Dedifferentiated amniotic fluid mesenchymal stem cell (primary cell): ENCODE data around the gene MSX1.
"Not testable (repeated sequence)": the region's sequence is repeated elsewhere in the genome, so short reads cannot be mapped to it uniquely, and the experiment has no call there.

Experiments
- DNase-seq: peaks from one replicate; pipeline ENCODE4 v3.0.0-alpha.2; 2016; ENCODE audit errors: extremely low spot score

The MSX1 gene

DNA sequence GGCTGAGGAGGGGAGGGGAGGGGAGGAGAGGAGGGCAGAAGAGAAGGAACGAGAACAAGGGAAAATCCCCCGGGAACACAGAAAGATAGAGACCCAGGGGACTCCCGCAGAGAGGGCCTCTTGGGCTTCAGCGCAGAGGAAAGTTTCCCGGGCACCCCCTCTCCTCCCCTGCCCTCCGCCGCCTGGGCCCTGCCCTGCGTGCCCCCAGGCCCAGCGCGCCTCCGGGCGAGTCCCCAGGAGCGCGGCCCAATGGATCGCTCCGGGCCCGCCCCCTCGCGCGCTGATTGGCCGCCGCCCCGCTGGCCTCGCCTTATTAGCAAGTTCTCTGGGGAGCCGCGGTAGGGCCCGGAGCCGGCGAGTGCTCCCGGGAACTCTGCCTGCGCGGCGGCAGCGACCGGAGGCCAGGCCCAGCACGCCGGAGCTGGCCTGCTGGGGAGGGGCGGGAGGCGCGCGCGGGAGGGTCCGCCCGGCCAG lies at the start of gene MSX1:
TSS of gene MSX1 (plus strand) at position 341 of the 474 bp plus-strand sequence. CDS start 235 bp downstream, outside the sequence.
- peak; percentile 77 for DNase-seq

DNA sequence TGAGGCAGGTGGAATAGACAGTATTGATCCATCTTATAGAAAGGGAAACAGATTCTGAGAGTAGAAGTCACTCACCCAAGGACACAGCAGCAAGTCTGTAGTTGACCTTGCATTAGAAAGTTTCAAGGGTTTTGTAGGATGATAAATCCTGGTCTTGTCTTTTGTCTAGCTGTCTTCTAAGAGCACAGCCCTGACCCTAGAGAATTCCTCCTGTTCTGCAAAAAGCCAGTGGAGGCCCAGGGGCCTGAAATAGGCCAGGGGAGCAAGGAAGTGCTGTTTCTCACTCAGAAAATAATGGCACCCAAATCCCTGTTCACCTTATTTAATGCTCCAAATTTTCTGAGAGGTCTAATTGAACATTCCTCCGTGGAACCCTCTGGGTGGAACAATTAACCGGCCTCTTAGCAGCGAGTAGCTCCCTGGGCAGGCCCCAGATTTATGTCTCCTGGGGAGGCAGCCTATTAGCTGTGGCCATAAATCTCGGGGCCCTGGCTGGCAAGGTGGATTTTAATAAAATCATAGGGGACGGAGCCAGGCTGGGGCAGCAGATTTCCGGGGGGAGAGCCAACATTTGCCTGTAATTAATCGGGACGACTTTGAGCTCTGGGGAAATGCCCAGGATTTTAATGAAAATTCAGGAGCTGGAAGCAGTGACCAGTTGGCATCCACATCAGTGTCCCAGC lies 49.2 kb upstream of the MSX1 start:
- no peak for DNase-seq

DNA sequence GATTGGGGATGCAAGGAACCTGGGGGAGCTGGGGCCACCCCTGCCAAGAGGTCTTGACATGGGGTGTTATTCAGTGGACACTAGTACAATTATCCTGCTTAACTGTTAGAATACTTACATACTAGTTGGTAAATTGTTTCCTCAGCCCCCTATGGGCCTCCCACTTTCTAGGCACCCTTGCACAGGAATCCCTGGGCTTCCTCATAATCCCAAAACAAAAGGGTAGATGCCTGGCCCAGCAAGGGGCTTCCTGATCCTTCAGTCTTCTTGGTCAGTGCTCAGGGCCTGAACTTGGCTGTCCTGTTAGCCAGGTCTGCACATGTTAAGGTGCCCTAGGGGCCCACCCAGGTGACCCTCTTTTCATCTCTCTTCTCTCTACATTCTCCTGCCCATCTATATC lies 48.7 kb upstream of the MSX1 start:
- DNase-seq = no peak

DNA sequence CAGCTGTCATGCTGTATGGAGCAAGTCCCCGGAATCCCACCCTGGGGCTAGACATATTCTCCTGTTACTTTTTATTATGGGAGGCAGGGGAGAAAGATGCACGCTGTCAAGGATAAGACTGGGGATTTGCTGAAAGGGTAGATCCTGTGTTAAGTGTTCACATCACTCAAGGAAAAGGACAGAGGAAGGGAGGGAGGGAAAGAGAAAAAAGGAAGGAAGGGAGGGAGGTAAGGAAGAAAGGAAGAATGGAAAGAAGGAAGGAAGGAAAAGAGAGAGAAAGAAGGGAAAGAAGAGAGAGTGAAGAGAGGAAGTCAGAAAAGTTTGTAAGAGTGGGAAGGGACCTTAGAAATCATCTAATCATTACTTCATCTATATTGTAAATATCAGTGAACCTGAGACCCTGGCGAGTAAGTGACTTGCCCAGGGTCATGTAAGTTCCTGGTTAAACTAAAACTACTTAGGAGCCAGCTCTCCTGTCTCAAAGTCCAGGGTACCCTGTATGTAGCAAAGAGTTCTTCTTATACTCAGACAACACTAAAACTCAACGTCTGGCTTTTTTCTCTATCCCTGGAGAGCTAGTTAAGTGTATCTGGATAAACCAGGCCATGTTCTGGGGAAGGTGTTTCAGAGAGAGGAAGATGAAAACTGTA lies 47.2 kb upstream of the MSX1 start:
- no peak for DNase-seq

DNA sequence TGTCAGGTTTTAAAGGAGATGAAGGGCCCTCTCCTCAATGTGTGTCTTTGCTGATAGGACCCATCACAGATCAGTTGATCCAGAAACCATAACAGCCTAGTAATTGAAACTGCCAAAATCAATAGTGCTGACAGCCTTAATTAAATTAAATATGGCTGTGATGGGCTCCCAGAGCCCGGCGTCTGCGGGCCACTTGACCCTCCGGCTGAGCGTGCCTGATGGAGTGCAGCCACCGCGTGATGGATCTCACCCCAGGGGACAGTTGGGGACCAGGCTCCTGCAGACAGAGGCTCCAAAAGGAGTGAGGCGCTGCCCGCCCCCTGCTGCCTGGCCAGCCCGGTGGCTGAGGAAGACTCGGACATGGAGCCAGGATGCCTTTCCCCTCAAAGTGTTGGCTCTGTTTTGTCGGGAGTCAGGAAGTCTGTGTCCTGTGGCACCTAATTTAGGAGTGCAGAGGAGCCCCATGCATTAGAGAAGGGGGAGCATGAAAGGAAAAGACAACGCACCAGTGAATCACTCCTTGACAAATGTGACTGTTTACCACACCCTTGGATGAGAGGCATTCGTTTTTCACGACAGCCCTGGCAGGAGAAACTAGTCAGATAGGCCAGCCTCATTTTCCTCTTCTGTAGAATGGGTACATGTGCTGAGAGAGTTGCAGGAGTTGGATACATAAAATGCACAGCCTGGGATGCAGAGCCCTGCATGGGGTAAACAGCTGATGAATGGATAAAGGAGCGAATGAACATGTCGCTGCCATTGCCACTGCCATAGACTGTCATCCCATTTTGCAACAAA lies 40.9 kb upstream of the MSX1 start:
- DNase-seq = no peak

DNA sequence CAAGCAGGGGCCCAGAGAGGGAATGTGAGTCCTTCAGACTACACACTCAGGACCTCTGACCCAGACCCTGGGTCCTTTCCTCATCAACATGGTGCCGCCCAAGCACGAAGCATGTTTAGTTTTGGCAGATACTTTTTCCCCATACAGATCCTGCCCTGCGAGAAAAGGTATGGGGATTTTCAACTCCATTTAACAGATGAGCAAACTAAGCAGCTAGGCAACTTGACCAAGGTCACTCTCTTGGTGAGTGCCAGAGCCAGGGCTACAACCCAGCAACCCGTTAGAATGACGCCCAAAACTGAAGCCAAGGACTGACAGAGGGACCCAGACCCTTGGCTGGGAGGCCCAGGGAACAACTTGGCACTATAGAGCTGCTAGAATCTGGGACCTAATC lies 40.3 kb upstream of the MSX1 start:
- DNase-seq = no peak

DNA sequence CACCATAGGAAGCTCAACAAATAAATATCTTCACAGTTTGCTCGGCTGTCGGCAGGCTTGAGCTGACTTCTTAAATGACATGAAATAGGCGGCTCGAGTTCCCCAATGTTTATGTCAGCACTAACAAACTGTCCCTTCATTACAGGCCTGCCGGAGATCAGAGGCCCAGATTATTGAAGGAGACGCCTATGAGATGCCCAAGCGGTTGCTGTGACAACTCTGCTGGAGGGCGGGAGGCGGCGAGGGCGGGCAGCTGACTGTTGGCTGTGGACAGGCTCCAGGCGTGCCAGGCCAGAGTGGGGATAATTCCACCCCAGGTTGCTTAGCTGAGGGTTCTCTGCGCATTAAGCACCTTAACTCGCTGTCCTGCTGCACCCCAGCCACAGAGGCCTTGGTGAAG lies 39.2 kb upstream of the MSX1 start:
- no peak for DNase-seq

DNA sequence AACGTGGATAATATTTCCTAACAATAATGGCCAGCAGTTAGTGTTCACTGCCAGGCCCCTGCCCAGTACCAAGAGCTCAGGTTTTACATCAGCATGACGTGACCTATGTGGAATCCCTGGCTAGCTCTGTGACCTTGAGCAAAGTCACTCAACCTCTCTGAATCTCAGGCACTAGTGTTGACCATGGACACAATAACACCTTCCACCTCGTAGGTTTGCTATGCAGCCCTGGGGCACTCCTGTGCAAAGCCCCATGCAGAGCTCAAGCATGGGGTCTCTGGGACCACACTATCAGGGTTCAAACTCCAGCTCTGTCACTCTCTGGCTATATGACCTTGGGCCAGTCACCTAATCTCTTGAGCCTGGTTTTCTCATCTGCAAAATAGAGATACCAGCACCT lies 38.7 kb upstream of the MSX1 start:
- DNase-seq = no peak

DNA sequence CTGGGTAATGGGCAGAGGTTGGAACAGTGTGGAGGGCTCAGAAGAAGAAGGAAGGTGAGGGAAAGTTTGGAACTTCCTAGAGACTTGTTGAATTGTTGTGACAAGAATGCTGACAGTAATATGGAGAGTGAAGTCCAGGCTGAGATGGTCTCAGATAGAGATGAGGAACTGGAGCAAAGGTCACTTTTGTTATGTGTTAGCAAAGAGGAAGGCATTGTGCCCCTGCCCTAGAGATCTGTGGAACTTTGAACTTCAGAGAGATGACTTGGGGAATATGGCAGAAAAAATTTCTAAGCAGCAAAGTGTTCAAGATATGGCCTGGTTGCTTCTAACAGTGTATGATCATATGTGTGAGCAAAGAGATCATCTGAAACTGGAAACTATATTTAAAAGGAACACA lies 37.9 kb upstream of the MSX1 start:
- DNase-seq = no peak

DNA sequence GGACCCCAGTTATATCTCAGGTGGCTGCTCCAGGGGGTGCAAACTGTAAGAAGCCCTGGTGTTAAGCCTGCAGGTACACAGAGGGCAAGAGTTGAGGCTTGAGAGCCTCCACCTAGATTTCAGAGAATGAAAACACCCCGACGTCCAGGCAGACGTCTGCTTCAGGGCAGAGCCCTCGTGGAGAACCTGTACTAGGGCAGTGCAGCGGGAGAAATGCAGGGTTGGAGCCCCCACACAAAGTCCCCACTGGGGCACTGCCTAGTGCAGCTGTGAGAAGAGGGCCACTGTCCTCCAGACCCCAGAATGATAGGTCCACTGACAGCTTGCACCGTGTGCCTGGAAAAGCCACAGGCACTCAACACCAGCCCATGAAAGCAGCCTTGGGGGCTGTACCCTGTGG lies 37.2 kb upstream of the MSX1 start:
- not testable (repeated sequence) for DNase-seq

DNA sequence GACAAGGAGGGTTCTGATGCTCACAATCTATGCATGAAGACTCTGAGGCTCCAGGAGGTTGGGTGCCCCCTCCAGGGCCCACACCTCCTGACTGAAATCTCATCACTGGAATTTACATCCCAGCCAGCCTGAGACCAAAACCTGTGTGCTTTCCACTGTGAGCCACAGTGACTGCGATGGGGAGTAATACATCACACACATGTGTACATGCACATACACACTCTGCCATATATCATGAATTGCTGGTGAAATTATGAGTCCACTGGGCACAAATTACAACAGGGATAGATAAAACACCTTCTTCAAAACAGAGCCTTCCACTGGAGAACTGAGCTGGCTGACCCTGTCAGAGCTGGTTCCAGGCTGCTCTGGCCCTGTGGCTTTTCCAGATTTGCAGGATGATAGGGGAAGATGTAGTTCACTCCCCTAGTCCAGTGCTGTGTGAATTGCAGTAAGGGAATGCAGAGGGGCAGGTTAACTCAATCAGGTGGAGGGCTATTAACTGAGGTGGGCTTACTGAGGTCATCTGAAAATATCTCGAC lies 35.8 kb upstream of the MSX1 start:
- no peak for DNase-seq

DNA sequence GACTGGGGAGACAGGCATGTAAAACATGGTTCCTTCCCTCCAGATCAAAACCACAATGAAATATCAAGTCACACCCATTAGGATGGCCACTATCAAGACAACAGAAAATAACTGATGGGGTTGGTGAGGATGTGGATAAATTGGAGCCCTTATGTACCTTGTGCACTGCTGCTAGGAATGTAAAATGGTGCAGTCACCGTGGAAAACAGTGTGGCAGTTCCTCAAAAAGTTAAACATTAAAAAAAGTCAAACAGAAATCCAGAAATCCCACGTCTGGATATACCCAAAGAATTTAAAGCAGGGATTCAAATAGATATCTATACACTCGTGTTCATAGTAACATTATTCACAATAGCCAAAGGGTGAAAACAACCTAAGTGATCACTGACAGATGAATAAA lies 35.2 kb upstream of the MSX1 start:
- DNase-seq = no peak

DNA sequence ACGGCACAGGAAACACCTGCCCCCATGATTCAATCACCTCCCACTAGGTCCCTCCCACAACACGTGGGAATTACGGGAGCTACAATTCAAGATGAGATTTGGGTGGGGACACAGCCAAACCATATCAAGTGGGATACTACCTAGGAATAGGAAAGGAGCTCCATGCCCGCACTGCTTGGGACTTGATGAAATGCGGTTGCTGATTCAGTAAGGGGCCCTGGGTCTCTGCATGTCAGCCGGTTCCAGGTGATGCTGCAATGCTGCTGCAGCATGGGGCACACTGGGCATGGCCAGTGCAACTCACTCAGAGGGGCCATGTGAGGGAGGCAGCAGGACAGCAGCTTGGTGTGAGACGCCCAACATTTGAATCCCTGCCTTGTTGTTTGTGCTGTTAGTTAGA lies 34.0 kb upstream of the MSX1 start:
- no peak for DNase-seq

DNA sequence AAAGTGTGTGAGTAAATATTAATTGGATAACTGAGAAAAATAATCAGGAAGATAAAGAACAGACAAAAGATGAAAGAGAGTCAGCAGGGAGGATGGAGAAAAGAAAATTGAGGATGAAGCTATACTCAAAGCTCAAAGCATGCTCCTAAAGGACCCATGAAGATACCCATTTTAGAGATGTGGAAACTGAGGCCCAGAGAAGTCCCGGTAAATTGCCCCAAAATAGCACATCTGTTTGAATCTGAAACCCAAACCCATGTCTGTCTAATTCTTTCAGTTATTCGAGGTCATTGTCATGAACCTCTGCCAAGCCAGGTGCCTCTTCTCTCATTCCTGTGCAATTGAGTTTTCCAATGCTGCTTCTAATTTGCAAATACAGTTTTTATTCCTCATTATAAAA lies 29.6 kb upstream of the MSX1 start:
- no peak for DNase-seq

DNA sequence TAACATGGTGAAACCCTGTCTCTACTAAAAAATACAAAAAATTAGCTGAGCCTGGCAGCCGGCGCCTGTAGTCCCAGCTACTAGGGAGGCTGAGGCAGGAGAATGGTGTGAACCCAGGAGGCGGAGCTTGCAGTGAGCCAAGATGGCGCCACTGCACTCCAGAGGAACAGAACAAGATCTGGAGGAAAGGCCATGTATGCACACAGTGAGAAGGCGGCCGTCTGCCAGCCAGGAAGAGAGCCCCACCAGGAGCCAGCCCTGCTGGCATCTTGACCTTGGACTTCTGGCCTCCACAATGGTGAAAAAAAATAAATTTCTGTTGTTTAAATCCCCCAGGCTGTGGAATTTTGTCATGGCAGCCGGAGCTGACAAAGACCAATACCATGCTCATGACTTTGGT lies 28.2 kb upstream of the MSX1 start:
- no peak for DNase-seq

DNA sequence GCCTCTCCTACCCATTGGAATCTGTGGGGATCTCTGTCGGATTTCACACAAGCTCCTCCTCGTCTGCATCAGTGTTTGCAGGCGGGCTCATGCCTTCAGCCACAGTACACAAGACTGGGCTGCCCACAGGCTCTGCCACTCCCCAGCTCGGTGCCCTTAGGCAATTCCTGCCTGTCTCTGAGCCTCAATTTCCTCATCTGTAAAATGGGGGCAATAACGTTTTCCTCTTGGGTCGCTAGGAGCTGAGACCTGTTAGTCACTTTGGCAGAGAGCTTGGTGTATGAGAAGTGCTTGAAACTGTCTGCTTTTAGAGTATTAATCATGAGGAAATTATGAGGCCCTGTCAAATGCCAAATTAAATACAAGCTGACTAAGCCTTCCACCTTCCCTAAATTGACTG lies 27.6 kb upstream of the MSX1 start:
- no peak for DNase-seq

DNA sequence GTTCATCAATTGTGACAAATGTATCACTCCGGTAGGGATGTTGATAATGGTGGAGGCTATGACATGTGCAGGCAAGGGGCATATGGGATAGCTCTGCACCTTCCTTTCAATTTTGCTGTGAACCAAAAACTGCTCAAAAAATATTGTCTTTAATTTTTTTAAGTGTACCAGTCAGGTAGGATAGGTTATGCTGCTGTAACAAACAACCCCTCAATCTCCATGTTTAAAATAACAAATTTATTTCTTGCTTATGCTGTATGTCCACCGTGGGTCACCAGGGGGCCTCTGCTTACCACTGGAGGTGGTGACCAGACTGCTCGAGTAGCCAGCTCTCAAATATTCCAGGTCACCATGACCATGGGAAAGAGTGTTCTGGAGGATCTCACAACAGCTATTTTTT lies 23.4 kb upstream of the MSX1 start:
- DNase-seq = no peak

DNA sequence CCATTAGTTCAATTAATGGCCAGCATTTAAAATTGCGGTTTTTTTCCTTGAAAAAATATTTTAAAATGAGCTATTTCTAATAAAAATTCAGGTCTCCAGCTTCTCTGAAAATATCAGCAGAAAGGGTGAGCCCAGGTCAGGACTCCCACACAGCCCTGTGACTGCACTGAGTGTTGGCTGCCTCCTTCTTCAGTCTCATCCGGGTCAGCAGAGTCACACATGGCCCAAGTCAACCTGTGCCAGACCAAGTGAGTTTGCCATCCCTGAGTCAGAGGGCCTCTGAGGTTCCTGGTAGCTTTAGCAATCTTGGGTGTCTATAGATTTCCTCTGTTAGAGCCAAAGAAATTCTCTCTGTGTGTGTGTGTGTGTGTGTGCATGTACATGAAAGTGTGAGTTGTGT lies 22.1 kb upstream of the MSX1 start:
- no peak for DNase-seq

DNA sequence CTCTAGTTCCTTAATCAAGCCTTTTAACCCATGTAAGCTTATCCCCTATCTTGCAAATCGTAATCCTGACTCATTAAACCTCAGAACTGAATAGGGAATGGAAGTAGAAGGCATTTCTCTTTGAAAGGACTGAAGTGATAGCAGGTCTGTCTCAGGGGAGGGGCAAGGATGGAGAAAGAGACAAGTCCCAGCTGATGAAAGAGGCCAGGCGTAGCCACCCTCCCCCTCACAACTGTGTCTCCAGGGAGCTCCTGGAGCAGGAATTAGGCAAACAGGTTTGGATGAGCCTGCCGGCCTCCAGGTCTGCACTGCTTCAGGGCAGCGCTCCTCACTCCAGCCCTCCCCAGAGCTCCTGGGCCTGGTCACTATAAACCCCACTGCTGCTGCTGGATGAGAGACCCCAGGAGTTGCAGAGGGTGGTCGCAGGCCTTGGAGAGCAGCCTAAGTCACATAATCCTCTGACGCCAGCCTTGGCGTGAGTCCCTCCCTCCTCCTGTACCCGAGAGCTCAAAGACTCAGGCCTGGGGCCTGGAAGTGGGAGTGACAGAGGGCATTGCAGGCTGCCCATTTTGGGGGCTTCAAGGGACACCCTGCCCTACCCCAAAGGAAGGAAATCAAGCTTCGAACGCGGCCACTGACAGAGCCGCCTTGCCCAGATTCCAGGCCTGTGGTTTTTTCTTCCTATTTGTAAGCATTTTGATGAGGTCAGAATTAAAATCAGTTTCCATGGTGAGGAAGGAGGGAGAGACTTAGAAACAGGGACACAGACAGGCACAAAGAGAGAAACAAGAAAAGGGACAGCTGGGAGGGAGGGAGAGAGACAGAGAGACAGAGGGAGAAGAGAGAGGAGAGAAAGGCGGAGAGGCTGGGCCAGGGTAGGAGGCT lies 21.2 kb upstream of the MSX1 start:
- DNase-seq = no peak

DNA sequence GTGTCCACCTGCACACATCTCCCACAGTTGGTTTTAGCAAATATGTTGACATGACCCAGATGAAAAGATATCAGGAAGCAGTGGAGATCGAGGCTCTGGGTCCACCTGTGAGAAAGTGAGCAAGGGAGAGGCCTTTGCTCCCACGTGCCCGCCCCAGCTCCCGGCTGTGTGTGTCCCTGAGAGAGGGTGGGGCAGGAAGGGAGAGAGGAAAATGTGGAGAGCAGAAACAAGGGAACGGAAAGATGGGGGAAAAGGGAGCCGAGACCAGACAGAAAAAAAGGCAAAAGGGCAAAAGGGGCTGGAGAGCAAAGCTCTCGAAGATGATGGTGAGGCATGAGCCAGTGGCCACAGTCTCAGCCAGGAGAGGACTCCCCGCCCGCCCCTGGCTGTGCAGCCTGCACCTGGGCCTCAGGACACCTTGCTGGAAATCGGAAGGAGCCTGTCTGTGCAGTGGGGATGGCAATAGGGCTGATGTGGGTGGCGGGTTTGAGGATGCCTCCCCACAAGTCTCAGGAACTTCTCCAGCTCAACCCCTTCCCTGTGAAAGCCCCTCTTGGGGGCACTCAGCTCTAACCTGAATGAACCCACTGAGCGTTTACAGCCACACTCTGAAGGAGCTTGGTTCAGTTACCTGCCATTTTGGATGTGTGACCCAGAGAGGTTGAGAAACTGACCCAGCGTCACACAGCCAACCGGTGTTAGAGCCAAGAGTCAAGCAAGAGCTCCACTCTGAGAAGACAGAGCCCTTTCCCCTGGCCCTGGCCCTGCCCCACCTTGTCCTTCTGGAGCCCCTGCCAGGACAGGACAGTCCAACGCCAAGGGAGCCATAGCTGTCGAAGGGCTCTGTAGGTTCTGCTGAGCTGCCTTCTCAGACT lies 20.3 kb upstream of the MSX1 start:
- no peak for DNase-seq

DNA sequence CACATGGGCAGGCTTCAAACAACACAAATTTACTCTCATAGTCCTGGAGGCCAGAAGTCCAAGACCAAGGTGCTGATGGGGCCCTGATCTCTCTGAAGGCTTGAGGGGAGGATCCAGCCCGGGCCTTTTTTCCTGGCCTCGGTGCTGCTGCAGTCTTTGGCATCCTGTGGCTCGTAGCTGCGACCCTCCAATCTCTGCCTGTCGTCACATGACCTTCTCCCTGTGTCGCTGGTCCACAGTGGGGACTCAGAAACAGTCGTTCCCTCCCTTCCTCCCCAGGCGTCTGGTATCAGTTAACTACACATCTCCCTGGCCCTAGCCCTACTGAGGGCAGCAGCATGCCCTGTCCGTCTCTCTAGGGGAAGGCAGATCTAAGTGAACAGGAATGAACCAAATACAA lies 19.1 kb upstream of the MSX1 start:
- DNase-seq = no peak
